NCI-H446 (cell line): ENCODE measurements around the gene MYZAP.

Experiments
- DNase-seq, 2 experiments: peaks; one replicate each; lab custom pipeline; 2025; lab: John Stamatoyannopoulos, UW

The MYZAP gene

DNA sequence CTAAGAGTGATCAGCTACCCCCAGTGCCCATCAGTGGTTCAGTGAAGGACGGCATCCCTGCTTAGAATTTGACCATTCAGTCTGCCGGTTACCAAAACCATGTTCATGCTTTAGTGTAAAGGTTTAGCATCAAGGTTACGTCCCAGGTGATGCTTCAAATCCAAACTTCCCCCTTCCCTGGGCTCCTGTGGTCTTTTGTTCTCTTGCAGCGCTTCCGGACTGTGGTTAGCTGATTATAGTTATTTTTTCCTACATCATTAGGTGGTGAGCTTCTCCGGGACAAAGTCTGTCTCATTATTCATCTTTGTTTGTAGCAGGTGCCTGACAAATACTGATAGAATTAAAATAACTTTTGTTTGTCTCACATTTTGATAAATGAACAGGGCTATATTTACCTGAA lies 28.3 kb upstream of the MYZAP start:
- no peak for DNase-seq

GRCh38 chr15:57565311-57565710 lies 26.4 kb upstream of the MYZAP start:
- no peak for DNase-seq

- no peak for DNase-seq
These were observed 24.9 kb upstream of the MYZAP start for GRCh38 chr15:57566834-57567233.

GRCh38 chr15:57567891-57568290 lies 23.8 kb upstream of the MYZAP start:
- no peak for DNase-seq

GRCh38 chr15:57568299-57568698 lies 23.4 kb upstream of the MYZAP start:
- DNase-seq: no peak

- no peak for DNase-seq
These were observed 21.4 kb upstream of the MYZAP start for GRCh38 chr15:57570340-57570739.

DNA sequence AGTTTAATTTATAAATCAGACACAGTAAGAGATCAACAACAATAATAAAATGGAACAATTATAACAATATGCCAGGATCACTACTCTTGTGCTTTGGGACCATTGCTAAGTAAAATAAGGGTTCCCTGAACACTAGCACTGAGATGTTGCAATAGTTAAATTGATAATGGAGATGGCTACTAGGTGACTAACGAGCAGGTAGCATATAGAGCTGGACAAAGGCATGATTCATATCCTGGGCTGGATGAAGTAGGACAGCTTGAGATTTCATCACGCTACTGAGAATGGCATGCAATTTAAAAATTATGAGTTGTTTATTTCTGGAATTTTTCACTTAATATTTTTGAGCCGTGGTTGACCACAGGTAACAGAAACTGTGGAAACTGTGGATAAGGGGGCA lies 20.7 kb upstream of the MYZAP start:
- no peak for DNase-seq

DNA sequence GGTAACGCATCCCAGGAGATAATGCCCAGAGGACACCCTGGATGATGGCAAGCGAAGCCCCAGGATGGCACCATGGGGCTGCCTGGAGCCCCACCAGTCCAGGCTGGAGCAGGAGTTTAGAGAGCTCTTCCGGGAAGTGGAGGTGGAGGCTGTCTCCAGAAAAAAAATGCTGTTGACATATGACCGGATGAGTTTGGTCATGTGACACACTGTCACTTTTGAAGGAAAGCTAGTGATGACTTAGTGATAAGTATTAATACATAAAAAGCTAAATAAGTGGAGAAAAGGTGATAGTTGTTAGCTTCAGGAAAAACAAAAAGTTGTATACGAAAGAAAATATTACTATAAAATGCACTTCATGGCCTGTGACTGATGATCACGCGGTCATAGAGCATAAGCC lies 20.0 kb upstream of the MYZAP start:
- DNase-seq: no peak

- DNase-seq: no peak
These were observed 19.2 kb upstream of the MYZAP start for GRCh38 chr15:57572468-57572867.

- no peak for DNase-seq
These were observed 18.6 kb upstream of the MYZAP start for GRCh38 chr15:57573151-57573550.

GRCh38 chr15:57575363-57575762 lies 16.3 kb upstream of the MYZAP start:
- DNase-seq: no peak

DNA sequence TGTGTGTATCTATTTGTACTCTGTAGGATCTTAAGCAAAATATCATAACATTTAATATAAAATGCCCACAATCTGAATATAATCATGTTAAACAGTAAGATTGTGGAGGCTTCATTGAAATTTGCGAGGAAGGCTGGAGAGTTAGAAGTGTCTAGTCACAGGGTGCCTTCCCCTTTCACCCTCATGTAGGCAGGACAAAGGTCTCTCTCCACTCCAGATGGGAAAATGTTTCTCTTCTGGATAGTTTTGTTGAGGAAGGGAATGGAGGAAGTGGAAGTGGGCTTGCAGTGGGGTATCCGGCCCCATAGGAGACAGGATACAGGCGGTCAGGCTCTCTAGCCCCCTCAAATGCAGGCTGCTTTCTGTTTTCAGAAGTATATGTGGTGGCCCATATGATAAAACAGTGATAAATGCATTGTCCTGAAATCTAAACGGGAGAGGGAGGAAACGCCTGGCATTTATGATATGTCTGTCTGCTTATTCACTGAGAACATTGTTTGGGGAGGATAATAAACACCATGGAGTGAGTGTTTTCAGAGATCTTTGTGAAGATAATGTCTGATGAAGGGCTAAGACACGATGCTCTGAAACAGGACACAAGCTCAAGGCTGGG lies 13.3 kb upstream of the MYZAP start:
- no peak for DNase-seq

DNA sequence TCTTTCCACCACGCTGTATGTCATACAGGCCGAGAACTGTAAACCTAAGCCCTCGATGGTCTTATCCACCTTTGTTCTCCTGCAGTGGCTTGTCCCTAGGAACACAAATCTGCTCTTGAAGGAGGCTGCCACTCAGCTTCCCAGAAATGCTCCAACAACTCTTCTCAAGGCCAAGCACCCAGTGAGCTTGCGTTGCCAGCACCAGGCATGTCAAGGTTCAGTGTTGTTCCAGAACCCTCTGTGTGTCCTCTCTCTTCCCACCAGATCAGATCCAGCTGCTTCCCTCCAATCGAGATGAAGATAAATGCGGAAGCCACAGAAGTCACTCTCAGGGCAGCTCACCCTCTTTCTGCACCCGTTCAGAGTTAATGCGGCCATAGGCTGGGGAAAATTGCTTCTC lies 11.3 kb upstream of the MYZAP start:
- no peak for DNase-seq

DNA sequence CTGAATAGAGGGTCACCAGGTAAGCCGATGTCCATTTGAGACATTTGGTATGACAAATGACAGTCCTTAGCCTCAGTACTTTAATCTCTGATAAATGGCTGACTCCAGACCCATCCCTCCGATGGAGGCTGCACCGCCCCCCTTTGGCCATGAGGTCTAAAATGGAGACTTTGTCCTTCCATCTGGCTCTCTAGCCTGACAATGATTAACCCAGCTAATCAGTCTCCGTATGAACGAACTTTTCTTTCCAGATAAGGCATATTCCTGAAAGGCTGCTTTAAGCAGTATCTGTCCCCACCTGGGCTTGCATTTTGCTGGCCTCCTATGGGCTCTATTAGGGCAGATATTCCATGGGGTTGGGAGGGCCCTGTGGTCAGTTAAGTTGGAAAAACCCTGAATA lies 10.8 kb upstream of the MYZAP start:
- DNase-seq: no peak

GRCh38 chr15:57582090-57582489 lies 9.6 kb upstream of the MYZAP start:
- DNase-seq: no peak

- no peak for DNase-seq
These were observed 8.4 kb upstream of the MYZAP start for GRCh38 chr15:57583282-57583681.

DNA sequence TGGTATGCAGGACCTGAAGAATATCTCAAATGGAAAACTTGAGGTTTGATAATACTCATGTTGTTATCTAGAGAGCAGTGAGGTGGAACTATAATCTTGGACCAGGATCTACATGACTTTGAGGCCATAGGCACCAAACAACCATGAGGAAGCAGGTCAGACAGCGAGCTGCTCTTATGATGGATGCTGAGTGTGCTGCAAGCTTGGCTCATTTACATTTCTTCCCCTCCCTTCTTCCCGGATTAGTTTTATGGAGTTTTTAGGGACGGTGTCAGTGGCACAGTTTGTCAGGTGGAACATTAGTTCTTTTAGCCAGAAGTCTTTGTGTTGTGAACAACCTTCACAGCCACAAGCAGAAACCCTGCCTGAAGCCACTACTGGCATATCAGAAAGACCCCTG lies 8.0 kb upstream of the MYZAP start:
- DNase-seq: no peak

DNA sequence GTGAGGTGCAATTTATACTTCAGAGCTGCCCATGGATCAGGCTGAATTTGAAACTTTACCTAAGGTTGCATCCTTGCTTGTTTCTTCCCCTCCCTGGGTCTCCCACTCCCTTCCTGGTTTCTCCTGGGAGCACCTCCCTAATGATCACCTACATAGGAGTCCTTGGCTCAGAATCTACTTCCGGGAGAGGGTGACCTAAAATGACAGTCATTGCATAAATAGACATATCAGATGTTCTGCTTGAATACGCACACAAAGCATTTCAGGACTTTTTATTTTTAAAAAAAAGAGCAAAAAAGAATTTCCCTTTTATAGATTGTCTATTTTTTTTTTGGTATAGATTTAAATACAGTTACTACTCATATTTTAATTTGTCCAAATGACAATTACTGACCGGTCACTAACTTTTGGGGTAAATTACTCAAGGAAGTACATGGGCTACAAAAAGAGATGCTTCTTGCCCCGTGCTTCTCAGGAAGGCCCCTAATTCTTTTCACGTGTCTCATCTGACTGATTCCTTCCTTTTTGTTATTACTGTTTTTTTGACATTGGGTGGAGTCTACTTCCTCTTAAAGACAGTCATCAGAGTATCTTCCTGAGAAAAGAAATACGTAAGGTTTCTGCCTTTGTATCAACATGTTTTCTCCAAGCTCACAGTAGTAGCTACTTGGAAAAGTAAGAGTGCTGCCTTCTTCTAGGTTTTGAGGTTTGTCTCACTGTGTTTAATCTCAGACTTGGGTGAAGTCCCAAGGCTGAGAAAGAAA lies 4.9 kb upstream of the MYZAP start:
- no peak for DNase-seq

GRCh38 chr15:57589281-57589680 lies 2.4 kb upstream of the MYZAP start:
- DNase-seq: no peak

DNA sequence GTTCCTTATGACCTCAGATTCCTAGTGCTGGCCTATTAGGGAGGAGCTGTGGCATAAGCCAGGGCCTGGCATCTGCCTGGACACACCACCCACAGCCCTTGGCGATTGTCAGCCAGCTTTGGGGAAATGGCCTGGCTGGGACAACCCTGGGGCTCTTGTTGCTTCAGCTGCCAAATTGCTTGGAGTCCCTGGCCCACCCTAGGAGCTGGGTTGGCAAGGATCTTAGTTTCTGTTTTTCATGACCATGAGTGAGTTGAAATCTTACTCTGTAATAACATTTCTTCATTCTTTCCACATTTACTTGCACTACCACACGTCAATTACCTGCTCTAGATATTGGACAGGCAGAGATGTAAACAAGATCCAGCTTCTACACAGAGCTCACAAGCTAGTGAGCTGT lies 1.9 kb upstream of the MYZAP start:
- DNase-seq: peak in 1 of 2 experiments; percentile 62

- no peak for DNase-seq
These were observed 375 bp upstream of the MYZAP start for GRCh38 chr15:57591237-57591821.

GRCh38 chr15:57592426-57592825 lies 722 bp downstream of the MYZAP start:
- no peak for DNase-seq

GRCh38 chr15:57592836-57593420 lies 1.2 kb downstream of the MYZAP start:
- no peak for DNase-seq
